Parathyroid adenoma (tissue), 2 donors: ENCODE measurements around the gene CFDP1.

Experiments
- H2AFZ ChIP-seq: fragments of 300-600 bp; sonication (generic); one replicate; pipeline ENCODE4 v1.7.0; 2017; ENCODE audit warnings: antibody characterized with exemption, mild to moderate bottlenecking
- H3K27ac ChIP-seq: fragments of 300-600 bp; sonication (generic); one replicate; pipeline ENCODE4 v1.7.0; 2017
- H3K27me3 ChIP-seq: fragments of 300-600 bp; sonication (generic); one replicate; pipeline ENCODE4 v1.7.0; 2017; ENCODE audit warnings: low read length; ENCODE audit not compliant: control insufficient read depth, insufficient read depth
- H3K36me3 ChIP-seq: fragments of 300-600 bp; sonication (generic); one replicate; pipeline ENCODE4 v1.7.0; 2017; ENCODE audit warnings: low read length; ENCODE audit not compliant: control insufficient read depth, insufficient read depth
- H3K4me1 ChIP-seq: fragments of 300-600 bp; sonication (generic); one replicate; pipeline ENCODE4 v1.7.0; 2017; ENCODE audit warnings: control low read depth
- H3K4me2 ChIP-seq: fragments of 300-600 bp; sonication (generic); one replicate; pipeline ENCODE4 v1.7.0; 2017; ENCODE audit warnings: low read length
- H3K4me3 ChIP-seq: fragments of 300-600 bp; sonication (generic); one replicate; pipeline ENCODE4 v1.7.0; 2017; ENCODE audit warnings: low read depth, low read length
- H3K79me2 ChIP-seq: fragments of 300-600 bp; sonication (generic); one replicate; pipeline ENCODE4 v1.7.0; 2017; ENCODE audit warnings: control low read depth
- H3K9ac ChIP-seq: fragments of 300-600 bp; sonication (generic); one replicate; pipeline ENCODE4 v1.7.0; 2017; ENCODE audit warnings: mild to moderate bottlenecking
- H3K9me3 ChIP-seq: fragments of 300-600 bp; sonication (generic); one replicate; pipeline ENCODE4 v1.7.0; 2017; ENCODE audit warnings: low read length; ENCODE audit not compliant: control insufficient read depth
- TF ChIP-seq, protein P1 (sequence below): fragments of 300-600 bp; sonication (generic); IDR thresholded peaks from one replicate; pipeline ENCODE4 v1.7.0; 2017; ENCODE audit warnings: antibody characterized with exemption, mild to moderate bottlenecking
- donor health status: primary hyperparathyroidism.

Gene CFDP1

DNA sequence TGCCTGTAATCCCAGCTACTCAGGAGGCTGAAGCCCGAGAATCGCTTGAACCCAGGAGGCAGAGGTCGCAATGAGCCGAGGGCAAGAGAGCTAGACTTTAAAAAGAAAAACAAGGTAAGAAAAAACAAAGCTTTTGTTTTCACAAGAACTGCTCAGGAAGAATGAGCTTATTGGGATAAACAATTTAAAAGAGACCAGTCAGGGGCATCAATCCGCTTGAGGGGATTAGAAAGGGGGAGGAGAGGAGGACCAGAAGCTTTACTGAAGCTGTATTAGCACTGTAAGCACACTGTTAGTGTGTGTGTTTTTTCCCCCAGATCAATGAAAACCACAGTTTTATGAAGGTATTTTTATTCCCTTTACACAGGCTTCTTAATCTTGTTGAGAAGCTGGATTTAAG, 22.4 kb upstream of the CFDP1 start:
- Histone ChIP-seq H3K4me1 (peaks cover 5% of the 10 kb centered on the region), H3K9me3 (no peaks in the 10 kb centered on the region), H3K4me2 (no peak overlapping the region), H2AFZ (no peak overlapping the region), H3K27me3 (no peaks in the 10 kb centered on the region), H3K9ac (no peak overlapping the region), H3K79me2 (peaks cover 42% of the 10 kb centered on the region), H3K36me3 (no peaks in the 10 kb centered on the region), H3K27ac (no peak overlapping the region), H3K4me3 (no peak overlapping the region)
- TF ChIP-seq, protein P1, sequence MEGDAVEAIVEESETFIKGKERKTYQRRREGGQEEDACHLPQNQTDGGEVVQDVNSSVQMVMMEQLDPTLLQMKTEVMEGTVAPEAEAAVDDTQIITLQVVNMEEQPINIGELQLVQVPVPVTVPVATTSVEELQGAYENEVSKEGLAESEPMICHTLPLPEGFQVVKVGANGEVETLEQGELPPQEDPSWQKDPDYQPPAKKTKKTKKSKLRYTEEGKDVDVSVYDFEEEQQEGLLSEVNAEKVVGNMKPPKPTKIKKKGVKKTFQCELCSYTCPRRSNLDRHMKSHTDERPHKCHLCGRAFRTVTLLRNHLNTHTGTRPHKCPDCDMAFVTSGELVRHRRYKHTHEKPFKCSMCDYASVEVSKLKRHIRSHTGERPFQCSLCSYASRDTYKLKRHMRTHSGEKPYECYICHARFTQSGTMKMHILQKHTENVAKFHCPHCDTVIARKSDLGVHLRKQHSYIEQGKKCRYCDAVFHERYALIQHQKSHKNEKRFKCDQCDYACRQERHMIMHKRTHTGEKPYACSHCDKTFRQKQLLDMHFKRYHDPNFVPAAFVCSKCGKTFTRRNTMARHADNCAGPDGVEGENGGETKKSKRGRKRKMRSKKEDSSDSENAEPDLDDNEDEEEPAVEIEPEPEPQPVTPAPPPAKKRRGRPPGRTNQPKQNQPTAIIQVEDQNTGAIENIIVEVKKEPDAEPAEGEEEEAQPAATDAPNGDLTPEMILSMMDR: no peak

DNA sequence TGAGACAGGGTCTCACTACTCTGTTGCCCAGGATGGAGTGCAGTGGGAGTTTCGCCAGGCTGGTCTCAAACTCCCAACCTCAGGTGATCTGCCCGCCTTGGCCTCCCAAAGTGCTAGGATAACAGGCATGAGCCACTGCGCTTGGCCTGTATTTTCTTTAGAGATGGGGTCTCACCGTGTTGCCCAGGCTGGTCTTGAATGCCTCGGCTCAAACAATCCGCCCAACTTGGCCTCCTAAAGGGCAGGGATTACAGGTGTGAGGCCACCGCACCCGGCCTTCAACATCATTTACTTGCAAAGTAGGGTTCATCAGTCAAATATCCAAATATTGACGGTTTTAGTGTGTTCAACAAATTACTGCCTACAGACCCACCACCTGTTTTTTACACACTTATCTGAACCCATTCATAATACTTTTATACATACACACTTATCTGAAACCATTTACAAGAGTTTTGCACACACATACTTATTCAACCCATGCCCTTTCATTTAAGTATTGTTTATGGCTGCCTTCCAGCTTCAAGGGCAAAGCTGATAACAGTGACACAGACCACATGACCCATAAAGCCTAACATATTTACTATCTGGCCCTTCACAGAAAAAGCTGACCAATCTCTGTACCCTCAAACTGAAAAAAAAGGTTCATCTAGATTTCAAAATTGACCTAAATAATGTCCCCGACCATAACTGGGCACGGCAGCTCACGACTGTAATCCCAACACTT, 19.3 kb upstream of the CFDP1 start:
- TF ChIP-seq, protein P1: no peak
- Histone ChIP-seq H3K79me2 (peaks cover 20% of the 10 kb centered on the region), H3K4me2 (no peak overlapping the region), H3K9me3 (no peaks in the 10 kb centered on the region), H2AFZ (no peak overlapping the region), H3K4me3 (no peak overlapping the region), H3K36me3 (no peaks in the 10 kb centered on the region), H3K4me1 (peaks cover 5% of the 10 kb centered on the region), H3K27ac (no peak overlapping the region), H3K27me3 (no peaks in the 10 kb centered on the region), H3K9ac (no peak overlapping the region)

DNA sequence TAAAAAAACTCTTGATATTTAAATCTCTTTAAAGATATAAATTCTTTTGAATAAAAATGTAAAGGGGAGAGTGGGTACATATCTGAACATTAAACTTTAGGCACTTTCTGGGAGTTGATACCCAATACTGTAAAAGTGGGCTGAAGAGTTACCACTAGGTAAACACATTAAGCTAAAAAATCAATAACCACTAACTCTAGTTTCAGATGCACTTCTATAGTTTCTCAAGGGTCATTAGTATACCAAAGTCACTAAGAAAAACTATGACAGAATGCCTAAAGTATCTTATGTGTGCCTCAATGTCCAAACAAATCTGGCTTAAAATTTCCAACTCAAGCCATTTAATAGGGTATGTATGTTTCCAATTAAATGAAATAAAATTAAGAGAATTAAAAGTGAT, 13.1 kb upstream of the CFDP1 start:
- Histone ChIP-seq H3K4me1 (no peaks in the 10 kb centered on the region), H3K27ac (no peak overlapping the region), H3K9ac (no peak overlapping the region), H3K27me3 (no peaks in the 10 kb centered on the region), H3K9me3 (no peaks in the 10 kb centered on the region), H3K36me3 (no peaks in the 10 kb centered on the region), H3K79me2 (no peaks in the 10 kb centered on the region), H3K4me3 (no peak overlapping the region), H2AFZ (no peak overlapping the region), H3K4me2 (no peak overlapping the region)
- TF ChIP-seq, protein P1: no peak

DNA sequence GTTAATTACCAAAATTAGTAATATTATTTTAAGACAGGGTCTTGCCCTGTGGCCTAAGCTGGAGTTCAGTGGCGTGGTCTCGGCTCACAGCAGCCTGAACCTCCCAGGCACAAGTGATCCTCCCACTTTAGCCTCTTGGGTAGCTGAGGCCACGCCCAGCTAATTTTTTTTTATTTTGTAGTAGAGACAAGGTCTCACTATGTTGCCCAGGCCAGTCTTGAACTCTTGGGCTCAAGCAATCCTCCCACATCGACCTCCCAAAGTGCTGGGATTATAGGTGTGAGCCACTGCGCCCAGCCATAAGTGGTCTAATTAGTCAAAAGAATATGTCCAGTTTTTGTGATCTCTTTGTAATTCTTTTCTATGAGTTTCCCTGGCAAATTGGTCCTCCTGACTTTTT, 12.0 kb upstream of the CFDP1 start:
- no peak overlapping the region for H2AFZ ChIP-seq
- H3K4me1 ChIP-seq: no peaks in the 10 kb centered on the region
- TF ChIP-seq, protein P1: no peak
- no peaks in the 10 kb centered on the region for H3K36me3 ChIP-seq
- no peak overlapping the region for H3K4me2 ChIP-seq
- no peaks in the 10 kb centered on the region for H3K27me3 ChIP-seq
- H3K27ac ChIP-seq: no peak overlapping the region
- no peak overlapping the region for H3K4me3 ChIP-seq
- no peaks in the 10 kb centered on the region for H3K79me2 ChIP-seq
- H3K9me3 ChIP-seq: no peaks in the 10 kb centered on the region
- H3K9ac ChIP-seq: no peak overlapping the region

DNA sequence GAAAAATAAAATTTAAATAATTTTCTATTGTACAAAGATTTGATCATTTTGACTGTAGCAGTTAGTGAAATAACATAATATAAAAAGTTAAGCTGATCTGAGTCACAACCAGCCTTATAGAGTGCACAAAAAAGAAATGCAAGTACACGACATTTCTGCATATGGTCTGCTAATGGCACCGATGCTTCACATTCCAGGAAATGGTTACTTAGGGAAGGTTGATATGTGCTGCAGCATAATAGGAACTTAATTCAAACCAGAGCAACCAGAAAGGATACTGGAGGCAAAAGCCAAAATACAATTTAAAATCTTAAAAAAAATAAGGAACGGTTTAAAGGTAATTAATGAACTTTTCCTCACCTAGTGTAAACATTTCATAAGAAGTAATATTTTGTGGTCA, 10.0 kb upstream of the CFDP1 start:
- no peaks in the 10 kb centered on the region for H3K4me1 ChIP-seq
- no peaks in the 10 kb centered on the region for H3K36me3 ChIP-seq
- H3K27ac ChIP-seq: no peak overlapping the region
- H3K79me2 ChIP-seq: no peaks in the 10 kb centered on the region
- no peaks in the 10 kb centered on the region for H3K27me3 ChIP-seq
- H2AFZ ChIP-seq: no peak overlapping the region
- TF ChIP-seq, protein P1: no peak
- no peak overlapping the region for H3K4me2 ChIP-seq
- H3K4me3 ChIP-seq: no peak overlapping the region
- no peak overlapping the region for H3K9ac ChIP-seq
- H3K9me3 ChIP-seq: no peaks in the 10 kb centered on the region
